ENCODE results near the gene KNDC1. TPM values are rescaled to one million over a fixed set of nuclear protein-coding genes. Genes with fewer than 3 reads are reported as not detected.

The KNDC1 gene
- total RNA-seq, 1 donor from 2014 or later = 10.3 TPM

DNA sequence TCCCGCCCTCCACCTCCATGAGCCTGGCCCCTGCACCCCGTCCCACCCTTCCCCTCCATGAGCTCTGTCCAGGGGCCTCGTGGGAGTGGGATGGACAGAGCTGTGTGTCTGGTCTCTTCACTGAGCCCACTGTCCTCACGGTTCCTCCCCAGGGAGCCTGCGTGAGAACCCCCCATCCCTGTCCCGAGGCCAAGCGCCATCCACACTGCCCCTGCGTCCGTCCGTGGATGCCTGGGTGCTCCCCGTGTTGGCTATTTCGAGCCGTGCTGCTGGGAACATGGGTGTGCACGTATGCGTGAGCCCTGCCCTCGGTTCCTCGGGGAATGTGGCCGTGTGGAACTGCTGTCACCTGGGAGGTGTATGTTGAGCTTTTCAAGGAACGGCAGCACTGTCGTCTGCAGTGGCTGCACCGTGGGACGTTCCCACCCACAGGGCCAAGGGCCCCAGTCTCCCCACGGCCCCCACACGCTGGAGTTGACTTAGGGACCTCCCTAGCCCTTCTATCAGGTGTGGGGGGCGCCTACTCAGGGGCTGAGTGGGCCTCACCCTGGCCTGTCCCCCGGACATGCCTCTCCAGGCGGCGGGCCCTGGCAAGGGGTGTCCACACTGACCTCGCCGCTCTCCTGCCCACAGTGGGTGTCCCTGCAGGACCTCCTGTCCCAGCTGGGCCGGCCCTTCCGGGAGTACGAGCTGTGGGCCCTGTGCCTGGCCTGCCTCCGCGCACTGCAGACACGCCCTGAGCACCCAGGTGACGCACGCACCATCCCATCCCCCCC, 28.1 kb downstream of the KNDC1 start:
- no peaks in the 10 kb centered on the region for H3K9me3 ChIP-seq
- H3K36me3 ChIP-seq = no peaks in the 10 kb centered on the region
- no peak overlapping the region for H3K27ac ChIP-seq
- DNase-seq = no peak
- no peak for ATAC-seq
- peaks cover 6% of the 10 kb centered on the region for H3K27me3 ChIP-seq (ENCODE audit: low read depth)
- intact Hi-C loops (cut with DNase I) = no loop called here
- no peak overlapping the region for H3K4me3 ChIP-seq
- no peaks in the 10 kb centered on the region for H3K4me1 ChIP-seq
- TF ChIP-seq CTCF (IDR thresholded peaks at IDR 0.05) = no peak

DNA sequence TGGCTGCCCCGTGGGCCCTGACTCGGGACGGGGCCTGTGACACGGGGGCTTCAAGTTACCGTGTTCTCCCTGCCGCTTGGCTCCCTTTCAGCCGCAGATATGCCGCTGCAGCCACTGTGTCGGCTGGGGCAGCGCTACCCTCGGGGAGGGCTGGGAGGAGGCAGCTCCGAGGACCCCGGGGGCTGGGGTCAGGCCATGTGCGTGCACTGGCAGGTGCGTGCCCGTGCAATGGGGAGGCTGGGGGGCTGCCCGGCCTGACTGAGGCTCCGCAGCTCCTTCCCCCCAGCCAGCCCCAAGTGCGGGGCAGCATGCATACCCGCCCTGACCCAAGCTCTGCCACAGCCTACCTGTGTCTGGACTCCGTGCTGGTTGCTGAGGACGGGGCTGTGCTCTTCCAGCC, 29.2 kb downstream of the KNDC1 start:
- peaks cover 6% of the 10 kb centered on the region for H3K27me3 ChIP-seq (ENCODE audit: low read depth)
- intact Hi-C loops (cut with DNase I) = no loop called here
- H3K9me3 ChIP-seq = no peaks in the 10 kb centered on the region
- H3K4me3 ChIP-seq = no peak overlapping the region
- no peaks in the 10 kb centered on the region for H3K4me1 ChIP-seq
- DNase-seq = no peak
- TF ChIP-seq CTCF (IDR thresholded peaks at IDR 0.05) = no peak
- H3K36me3 ChIP-seq = no peaks in the 10 kb centered on the region
- ATAC-seq = no peak
- no peak overlapping the region for H3K27ac ChIP-seq

DNA sequence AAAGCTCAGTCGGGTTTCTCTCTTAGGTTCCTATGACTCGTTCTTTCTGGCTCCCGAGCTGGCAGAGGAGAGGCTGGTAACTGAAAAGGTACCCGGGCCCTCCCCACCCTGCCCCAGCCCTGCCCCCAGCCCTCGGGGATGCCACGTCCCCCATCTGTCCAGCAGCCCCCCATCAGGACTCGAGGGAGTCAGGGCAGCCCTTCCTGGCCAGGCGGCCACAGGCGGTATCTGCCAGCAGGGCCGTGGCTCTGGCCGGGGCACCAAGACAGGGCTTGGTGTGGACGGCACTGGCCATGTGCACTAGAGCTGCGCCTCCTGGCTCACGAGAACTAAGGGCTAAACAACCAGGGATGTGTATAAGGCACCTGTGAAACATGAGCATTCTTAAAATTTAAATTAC, 29.7 kb downstream of the KNDC1 start:
- TF ChIP-seq CTCF (IDR thresholded peaks at IDR 0.05) = no peak
- Histone ChIP-seq H3K27me3 (ENCODE audit: low read depth) (peaks cover 6% of the 10 kb centered on the region), H3K9me3 (no peaks in the 10 kb centered on the region), H3K36me3 (no peaks in the 10 kb centered on the region), H3K27ac (no peak overlapping the region), H3K4me3 (no peak overlapping the region), H3K4me1 (no peaks in the 10 kb centered on the region)
- intact Hi-C loops (cut with DNase I) = no loop called here
- ATAC-seq (no peak), DNase-seq (no peak)

DNA sequence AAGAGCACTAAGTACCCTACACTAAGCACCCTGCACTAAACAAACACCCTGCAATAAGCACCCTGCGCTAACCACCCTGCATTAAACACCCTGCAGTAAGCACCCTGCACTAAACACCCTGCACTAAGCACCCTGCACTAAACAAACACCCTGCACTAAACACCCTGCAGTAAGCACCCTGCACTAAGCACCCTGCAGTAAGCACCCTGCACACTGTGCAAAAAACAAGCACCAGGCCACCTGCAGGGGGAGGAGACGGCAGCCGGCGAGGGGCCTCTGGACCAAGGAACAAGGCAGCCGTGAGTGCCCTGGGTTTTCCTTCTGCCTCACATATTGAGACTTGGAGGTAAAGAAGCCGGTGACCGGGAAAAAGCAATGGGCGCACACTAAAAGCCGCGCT, 30.2 kb downstream of the KNDC1 start:
- intact Hi-C loops (cut with DNase I) = no loop called here
- ATAC-seq (no peak), DNase-seq (no peak)
- H3K27me3 ChIP-seq (ENCODE audit: low read depth) = peaks cover 6% of the 10 kb centered on the region
- H3K27ac ChIP-seq = no peak overlapping the region
- H3K4me1 ChIP-seq = no peaks in the 10 kb centered on the region
- H3K36me3 ChIP-seq = no peaks in the 10 kb centered on the region
- no peak for TF ChIP-seq CTCF (IDR thresholded peaks at IDR 0.05)
- H3K4me3 ChIP-seq = no peak overlapping the region
- no peaks in the 10 kb centered on the region for H3K9me3 ChIP-seq

GRCh38 chr10:133191651-133192050, 31.6 kb downstream of the KNDC1 start:
- intact Hi-C loops (cut with DNase I) = no loop called here
- Histone ChIP-seq H3K4me1 (no peaks in the 10 kb centered on the region), H3K36me3 (no peaks in the 10 kb centered on the region), H3K4me3 (no peak overlapping the region), H3K27me3 (ENCODE audit: low read depth) (no peaks in the 10 kb centered on the region), H3K27ac (no peak overlapping the region), H3K9me3 (no peaks in the 10 kb centered on the region)
- TF ChIP-seq CTCF (IDR thresholded peaks at IDR 0.05) = no peak
- ATAC-seq (no peak), DNase-seq (no peak)

Data from lower lobe of right lung (tissue), 2 donors.